HG03280 (cell line): Measurements from ENCODE around the gene CDK11B.
"Not testable (repeated sequence)": the region's sequence is repeated elsewhere in the genome, so short reads cannot be mapped to it uniquely, and the experiment has no call there.

Experiments used
- ATAC-seq: cut with Tn5 transposase; IDR thresholded peaks from one replicate; pipeline ENCODE4 v1.9.1; 2021; ENCODE audit warnings: mild to moderate bottlenecking, moderate library complexity; ENCODE audit not compliant: unreplicated experiment

CDK11B gene

GRCh38 chr1:1600861-1601563 is 57.8 kb downstream of the CDK11B start:
- ATAC-seq, result no peak

GRCh38 chr1:1599935-1600860 is 58.6 kb downstream of the CDK11B start, which contains the start of gene FNDC10:
FNDC10 (minus strand) TSS chr1:1600135; CDS start chr1:1600015, 120 bp downstream.
- ATAC-seq, result no peak

- no peak for ATAC-seq
Measured at GRCh38 chr1:1599030-1599934, 59.5 kb downstream of the CDK11B start.

- no peak for ATAC-seq
Measured at GRCh38 chr1:1598720-1599029, 60.1 kb downstream of the CDK11B start.

- ATAC-seq, result no peak
Measured at GRCh38 chr1:1598051-1598719, 60.6 kb downstream of the CDK11B start.

GRCh38 chr1:1597275-1597930 is 61.4 kb downstream of the CDK11B start:
- no peak for ATAC-seq

- no peak for ATAC-seq
Measured at GRCh38 chr1:1596493-1597274, 62.1 kb downstream of the CDK11B start.

- not testable (repeated sequence) for ATAC-seq
Measured at GRCh38 chr1:1595341-1595740, 63.5 kb downstream of the CDK11B start.

GRCh38 chr1:1594602-1595260 is 64.1 kb downstream of the CDK11B start:
- ATAC-seq, result no peak

GRCh38 chr1:1593834-1594601 is 64.8 kb downstream of the CDK11B start:
- ATAC-seq, result no peak

GRCh38 chr1:1591452-1591851 is 67.4 kb downstream of the CDK11B start:
- ATAC-seq, result no peak
